CD4-positive, alpha-beta T cell treated with Interleukin-4 for 1 hour (primary cell): ENCODE measurements around the gene ANO7.
A peak's percentile ranks its signal among the peaks of the same experiment; 100 is the strongest.

Source experiments
- DNase-seq, 2 donors: peaks; one replicate each; pipeline ENCODE4 v3.0.0-alpha.2; 2020 to 2022

ANO7 gene

GRCh38 chr2:241254904-241255351 lies 66.5 kb downstream of the ANO7 start:
- no peak for DNase-seq

GRCh38 chr2:241255542-241256167 lies 67.2 kb downstream of the ANO7 start:
- DNase-seq, result no peak

GRCh38 chr2:241256168-241256545 lies 67.7 kb downstream of the ANO7 start:
- DNase-seq, result no peak

DNA sequence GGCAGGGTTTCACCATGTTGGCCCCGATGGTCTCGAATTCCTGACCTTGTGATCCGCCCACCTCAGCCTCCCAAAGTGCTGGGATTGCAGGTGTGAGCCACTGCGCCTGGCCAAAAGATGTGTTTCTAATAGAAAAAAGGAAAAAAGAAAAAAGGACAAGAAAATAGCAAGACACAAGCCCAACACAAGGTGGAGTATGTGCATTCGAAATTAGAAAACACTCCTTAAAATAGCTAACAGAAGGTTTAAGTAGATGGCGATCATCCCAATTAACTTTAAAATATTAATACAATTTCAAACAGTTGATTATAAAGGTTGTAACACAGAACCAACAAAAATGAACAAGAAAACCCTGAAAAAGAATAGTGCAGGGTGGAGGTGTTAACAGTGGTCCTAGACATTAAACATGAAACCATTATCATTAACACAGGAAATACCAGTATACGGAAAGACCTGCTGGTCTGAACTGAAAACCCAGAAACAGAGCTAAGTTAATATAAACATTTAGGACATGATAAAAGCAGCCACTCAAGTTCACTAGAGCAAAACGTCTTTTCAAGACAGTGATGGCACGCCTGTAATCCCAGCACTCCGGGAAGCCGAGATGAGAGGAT lies 69.0 kb downstream of the ANO7 start:
- DNase-seq, result peak in 1 of 2 donors; percentile 12

DNA sequence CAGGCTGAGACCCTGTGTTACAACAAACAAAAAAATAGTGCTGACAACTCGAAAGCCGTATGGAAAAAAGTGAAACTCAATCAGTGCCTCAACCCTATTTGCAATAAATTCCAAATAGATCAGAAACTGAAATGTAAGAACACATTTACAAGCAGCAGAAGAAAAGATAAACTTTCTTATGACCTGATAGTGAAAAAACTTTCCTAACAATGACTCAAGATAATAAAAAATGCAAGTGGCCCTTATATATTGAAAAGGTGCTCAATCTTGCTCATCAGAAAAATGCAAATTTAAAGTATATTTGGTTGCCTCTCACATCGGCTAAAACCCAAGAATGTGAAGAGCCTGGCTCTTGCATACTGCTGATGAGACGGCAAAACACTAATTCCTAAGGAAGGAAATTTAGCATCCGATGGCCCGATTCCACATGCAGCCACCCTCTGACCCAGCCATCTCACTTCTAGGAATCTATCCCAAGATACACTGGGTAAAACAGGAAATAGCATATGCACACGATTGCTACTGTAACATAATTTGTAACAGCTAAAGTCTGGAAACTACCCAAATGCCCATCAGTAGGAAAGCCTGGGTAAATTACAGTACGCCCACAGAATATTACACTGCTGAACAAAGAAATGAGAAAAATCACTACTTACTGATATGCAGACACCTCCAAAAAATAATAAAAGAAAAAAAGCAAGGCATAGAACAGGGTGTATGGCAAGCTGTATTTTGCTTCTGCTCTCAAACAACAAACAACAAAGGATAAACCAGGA lies 70.2 kb downstream of the ANO7 start:
- no peak for DNase-seq

DNA sequence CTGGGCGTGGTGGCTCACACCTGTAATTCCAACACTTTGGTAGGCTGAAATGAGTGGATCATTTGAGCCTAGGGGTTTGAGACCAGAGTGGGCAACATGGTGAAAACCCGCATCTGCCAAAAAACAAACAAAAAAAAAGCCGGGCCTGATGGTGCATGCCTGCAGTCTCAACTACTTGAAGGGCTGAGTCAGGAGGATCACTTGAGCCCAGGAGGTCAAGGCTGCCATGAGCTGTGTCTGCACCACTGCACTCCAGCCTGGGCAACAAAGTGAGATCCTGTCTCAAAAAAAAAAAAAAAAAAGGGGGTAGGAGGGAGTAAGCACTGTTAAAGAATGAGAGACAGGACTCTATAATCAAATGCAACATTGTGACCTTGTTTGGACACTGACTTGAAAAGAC lies 72.4 kb downstream of the ANO7 start:
- no peak for DNase-seq

DNA sequence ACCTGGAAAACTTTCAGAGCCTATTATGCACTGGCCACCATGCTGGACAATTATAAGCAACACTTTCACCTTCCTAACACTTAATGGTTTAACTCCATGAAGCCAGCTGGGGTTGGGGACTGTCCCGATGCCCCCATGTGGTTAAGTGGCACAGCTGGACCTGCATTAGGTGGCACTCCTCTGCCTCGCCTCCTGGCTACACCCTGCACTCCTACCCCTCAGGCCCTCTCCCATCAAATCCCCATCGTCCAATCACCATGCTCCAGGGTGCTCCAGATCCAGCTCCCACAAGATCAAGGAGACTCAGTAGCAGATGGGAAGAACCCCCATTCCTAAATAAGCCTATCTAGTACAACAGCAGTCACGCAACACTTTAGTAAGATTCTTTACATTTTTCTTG lies 73.2 kb downstream of the ANO7 start:
- no peak for DNase-seq

GRCh38 chr2:241263061-241263460 lies 74.6 kb downstream of the ANO7 start:
- DNase-seq, result no peak

DNA sequence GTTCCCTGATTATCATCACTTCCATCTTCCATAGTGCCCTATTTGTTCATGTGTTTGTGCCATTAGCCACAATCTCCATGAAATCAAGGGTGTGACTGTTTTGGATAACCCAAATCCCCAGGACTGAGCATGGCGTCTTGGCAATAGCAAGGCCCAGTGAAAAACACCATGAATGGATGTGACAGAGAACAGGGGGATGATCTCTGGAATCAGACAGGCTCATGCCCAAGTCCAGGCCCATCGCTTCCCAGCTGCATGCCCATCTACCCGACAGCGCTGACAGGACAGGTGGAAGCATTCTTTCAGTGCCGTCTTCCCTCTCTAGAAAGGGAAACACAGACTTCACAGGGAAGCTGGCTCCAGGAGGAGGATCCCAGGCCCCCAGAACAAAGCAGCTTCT lies 77.0 kb downstream of the ANO7 start:
- no peak for DNase-seq

GRCh38 chr2:241267249-241268067 lies 79.0 kb downstream of the ANO7 start:
- DNase-seq, result no peak

- DNase-seq, result no peak
These were observed 79.8 kb downstream of the ANO7 start for GRCh38 chr2:241268306-241268705.

GRCh38 chr2:241268716-241269445 lies 80.4 kb downstream of the ANO7 start:
- DNase-seq, result no peak

GRCh38 chr2:241269707-241270520 lies 81.4 kb downstream of the ANO7 start:
- DNase-seq, result no peak

DNA sequence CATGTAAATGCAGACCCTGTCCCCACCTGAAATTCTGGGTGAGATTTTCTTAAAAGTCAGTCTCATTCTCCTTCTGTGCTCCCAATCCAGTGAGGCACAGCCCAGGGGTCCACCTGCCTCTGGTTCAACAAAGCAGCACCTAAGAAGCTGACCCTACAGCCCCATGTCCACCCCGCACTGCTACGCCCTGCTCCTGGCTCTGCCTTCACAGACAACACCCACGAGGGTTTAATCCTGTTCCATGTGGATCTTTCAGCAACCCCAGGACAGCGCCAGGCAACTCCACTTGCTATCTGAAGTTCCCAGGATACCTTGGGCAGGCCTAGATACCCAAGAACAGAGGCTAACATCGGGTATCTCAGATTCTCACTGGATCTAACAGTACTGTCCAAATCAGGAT lies 82.1 kb downstream of the ANO7 start:
- DNase-seq, result no peak

GRCh38 chr2:241271706-241272302 lies 83.3 kb downstream of the ANO7 start:
- peak; percentile 55 to 57 for DNase-seq

DNA sequence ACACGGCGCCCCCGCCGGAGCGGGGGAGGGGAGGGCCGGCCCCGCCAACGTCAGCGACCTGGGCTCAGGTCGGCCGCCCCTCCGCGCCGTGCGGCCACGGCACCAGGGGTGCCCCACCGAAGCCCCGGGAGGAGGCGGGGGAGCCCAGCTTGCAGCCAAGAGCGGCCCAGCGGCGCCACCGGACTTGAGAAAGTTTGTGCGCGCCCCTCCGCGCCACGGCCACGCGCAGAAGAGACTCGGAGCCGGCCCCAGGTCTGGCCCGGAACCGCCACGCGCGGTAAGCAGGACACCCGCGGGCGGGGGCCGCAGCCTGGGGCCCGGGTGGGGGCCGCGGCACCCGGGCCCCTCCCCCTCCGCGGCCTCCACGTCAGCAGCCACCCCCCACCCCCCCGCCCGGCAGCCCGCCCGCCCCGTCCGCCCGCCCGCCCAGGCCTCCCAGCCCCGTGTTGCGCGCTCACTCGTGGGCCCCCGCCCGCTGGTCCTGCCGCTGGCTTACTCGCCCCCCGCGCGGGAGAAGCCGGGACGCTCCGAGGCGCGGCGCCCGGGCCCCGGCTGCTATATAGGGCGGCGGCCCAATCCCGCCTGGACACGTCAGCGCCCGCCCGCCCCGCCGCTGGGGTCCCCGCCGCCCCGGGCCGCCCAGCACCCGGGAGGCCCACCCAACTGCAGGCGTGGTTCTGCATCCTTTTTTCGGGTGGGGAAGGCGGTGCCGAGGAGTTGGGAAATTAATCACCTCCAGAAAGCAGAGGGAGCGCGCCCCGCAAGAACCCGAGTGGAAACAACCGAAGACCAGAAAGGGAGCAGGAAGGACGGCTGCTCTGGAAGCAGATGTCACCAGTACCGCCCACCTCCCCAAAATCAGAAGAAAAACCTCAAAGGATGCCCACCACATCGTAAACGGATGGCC lies 84.1 kb downstream of the ANO7 start:
- peak; percentile 43 to 57 for DNase-seq

GRCh38 chr2:241273210-241274020 lies 84.9 kb downstream of the ANO7 start:
- no peak for DNase-seq

DNA sequence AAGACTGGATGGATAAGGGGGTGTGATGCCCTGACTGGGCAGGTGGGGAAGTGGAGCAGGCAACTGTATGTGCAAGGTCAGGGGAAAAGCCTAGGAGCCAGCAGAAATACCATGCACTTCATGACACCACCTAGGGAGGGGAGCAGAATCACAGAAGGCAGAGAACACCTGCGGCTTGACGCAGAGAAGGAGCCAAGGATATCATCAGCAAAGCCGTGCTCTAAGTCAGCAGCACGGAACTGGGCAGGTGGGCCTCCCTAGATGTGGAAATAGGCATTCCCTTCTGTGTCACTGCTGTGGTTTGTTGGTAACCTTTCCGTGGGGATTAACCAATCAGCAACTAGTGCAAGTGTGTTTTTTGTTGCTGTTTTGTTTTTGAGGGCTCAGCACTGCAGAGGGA lies 85.7 kb downstream of the ANO7 start:
- DNase-seq, result no peak
